OCI-LY1 (cell line): ENCODE measurements around the gene COL4A4.

Experiments used
- CTCF ChIP-seq: fragments of 200-600 bp; sonication (generic), shearing (Covaris generic); IDR thresholded peaks from 2 replicates; pipeline ENCODE4 v1.5.1; 2017; ENCODE audit warnings: mild to moderate bottlenecking, antibody characterized with exemption, low read length, moderate library complexity, mixed read lengths
- EZH2 ChIP-seq: fragments of 200-600 bp; sonication (generic), shearing (Covaris generic); IDR thresholded peaks from 2 replicates; pipeline ENCODE4 v1.8.0; 2017; ENCODE audit warnings: borderline replicate concordance, mixed run types, mild to moderate bottlenecking, antibody characterized with exemption, low read length, moderate library complexity, mixed read lengths

GRCh38 chr2:227124811-227125210 lies 39.2 kb downstream of the COL4A4 start:
- TF ChIP-seq CTCF (no peak), EZH2 (no peak)
